Measurements from ENCODE around the gene KIFAP3.
"Not testable (repeated sequence)": the region's sequence is repeated elsewhere in the genome, so short reads cannot be mapped to it uniquely, and the experiment has no call there.

GRCh38 chr1:170061676-170062075 is 12.8 kb downstream of the KIFAP3 start:
- TF ChIP-seq, protein P1, sequence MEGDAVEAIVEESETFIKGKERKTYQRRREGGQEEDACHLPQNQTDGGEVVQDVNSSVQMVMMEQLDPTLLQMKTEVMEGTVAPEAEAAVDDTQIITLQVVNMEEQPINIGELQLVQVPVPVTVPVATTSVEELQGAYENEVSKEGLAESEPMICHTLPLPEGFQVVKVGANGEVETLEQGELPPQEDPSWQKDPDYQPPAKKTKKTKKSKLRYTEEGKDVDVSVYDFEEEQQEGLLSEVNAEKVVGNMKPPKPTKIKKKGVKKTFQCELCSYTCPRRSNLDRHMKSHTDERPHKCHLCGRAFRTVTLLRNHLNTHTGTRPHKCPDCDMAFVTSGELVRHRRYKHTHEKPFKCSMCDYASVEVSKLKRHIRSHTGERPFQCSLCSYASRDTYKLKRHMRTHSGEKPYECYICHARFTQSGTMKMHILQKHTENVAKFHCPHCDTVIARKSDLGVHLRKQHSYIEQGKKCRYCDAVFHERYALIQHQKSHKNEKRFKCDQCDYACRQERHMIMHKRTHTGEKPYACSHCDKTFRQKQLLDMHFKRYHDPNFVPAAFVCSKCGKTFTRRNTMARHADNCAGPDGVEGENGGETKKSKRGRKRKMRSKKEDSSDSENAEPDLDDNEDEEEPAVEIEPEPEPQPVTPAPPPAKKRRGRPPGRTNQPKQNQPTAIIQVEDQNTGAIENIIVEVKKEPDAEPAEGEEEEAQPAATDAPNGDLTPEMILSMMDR (IDR thresholded peaks at IDR 0.05): not testable (repeated sequence)
- TF ChIP-seq POLR2AphosphoS5, POLR2A (IDR thresholded peaks at IDR 0.05): not testable (repeated sequence)

Measured in prostate gland (tissue), 2 donors.